ENCODE data around the gene STOX2.

STOX2 gene

GRCh38 chr4:184016759-184017668 is 111.9 kb downstream of the STOX2 start:
- Histone ChIP-seq H3K27ac (no peak overlapping the region), H3K36me3 (no peaks in the 10 kb centered on the region), H3K27me3 (no peaks in the 10 kb centered on the region), H3K4me1 (no peaks in the 10 kb centered on the region), H3K4me3 (no peak overlapping the region), H3K9me3 (no peaks in the 10 kb centered on the region)
- TF ChIP-seq, protein P1, sequence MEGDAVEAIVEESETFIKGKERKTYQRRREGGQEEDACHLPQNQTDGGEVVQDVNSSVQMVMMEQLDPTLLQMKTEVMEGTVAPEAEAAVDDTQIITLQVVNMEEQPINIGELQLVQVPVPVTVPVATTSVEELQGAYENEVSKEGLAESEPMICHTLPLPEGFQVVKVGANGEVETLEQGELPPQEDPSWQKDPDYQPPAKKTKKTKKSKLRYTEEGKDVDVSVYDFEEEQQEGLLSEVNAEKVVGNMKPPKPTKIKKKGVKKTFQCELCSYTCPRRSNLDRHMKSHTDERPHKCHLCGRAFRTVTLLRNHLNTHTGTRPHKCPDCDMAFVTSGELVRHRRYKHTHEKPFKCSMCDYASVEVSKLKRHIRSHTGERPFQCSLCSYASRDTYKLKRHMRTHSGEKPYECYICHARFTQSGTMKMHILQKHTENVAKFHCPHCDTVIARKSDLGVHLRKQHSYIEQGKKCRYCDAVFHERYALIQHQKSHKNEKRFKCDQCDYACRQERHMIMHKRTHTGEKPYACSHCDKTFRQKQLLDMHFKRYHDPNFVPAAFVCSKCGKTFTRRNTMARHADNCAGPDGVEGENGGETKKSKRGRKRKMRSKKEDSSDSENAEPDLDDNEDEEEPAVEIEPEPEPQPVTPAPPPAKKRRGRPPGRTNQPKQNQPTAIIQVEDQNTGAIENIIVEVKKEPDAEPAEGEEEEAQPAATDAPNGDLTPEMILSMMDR (IDR thresholded peaks at IDR 0.05) = no peak
- intact Hi-C loops (cut with DNase I; ENCODE audit: low total_unique reads) = no loop called here
- DNase-seq = no peak

DNA sequence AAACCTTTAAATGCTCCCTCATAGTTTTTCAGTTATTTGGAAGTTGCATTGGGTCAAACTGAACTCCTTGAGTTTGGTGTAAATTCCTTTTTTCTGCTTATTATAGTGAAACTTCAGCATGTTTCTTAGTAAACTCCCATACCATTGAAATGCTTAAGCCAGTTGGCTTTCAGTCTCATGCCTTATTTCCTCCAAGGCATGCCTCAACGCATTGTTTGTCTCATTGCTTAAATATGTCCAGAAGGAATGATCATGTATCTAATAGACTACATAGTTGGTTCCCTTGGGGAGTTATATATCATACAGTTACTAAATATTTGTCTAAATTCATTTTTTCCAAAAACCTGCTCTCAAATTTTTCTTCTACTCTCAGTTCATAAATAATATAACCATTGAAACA is 114.0 kb downstream of the STOX2 start:
- no peak overlapping the region for H3K27ac ChIP-seq
- intact Hi-C loops (cut with DNase I; ENCODE audit: low total_unique reads) = no loop called here
- no peak overlapping the region for H3K4me3 ChIP-seq
- H3K27me3 ChIP-seq = no peaks in the 10 kb centered on the region
- H3K36me3 ChIP-seq = no peaks in the 10 kb centered on the region
- H3K9me3 ChIP-seq = no peaks in the 10 kb centered on the region
- H3K4me1 ChIP-seq = no peaks in the 10 kb centered on the region
- DNase-seq = no peak
- TF ChIP-seq, protein P1 (IDR thresholded peaks at IDR 0.05) = no peak

DNA sequence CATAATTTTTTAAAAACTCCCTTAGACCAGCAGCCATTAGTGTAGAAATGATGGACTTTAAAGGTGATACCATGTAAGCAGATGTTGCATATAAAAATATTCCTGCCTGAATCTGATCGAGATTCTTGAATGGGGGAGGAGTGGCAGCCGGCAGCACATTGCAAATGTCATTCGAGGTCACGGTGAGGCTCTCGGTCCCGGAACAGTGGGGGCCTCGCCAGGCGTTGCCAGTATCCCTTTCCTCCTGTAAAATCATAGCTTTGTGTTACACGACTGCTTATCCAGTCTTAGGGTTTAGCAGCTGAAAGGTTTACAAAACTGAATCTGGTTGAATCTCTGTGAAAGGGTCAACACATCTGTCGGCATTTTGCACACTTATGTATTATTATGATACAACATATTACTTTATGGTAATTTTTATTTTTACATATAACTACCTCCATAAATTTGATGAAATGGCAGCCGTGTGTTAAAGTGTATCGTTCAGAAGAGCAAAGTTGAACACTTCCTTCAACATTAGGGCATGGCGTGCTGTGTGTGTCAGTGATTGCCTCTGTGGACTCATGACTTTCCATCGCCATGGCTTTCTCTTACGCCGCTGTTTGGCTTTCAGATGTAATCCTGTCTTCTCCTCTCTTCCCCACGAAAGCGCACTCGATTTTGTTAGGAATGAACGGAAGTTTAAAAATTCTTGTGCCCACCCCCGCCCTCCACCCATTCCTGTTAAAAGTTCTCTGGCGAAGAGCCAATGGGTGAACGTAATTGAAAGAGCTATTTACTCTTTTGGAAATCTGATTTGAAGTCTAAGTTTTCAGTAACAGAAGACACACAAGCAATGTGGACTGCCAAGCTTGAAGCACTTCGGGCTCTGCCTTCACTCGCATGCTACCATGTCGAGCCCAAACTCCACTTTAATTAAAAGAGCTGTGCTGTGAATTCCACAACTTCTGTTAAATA is 114.8 kb downstream of the STOX2 start:
- DNase-seq = no peak
- intact Hi-C loops (cut with DNase I; ENCODE audit: low total_unique reads) = no loop called here
- H3K27ac ChIP-seq = no peak overlapping the region

GRCh38 chr4:184021389-184021788 is 116.3 kb downstream of the STOX2 start:
- Histone ChIP-seq H3K4me1 (no peaks in the 10 kb centered on the region), H3K36me3 (no peaks in the 10 kb centered on the region), H3K27me3 (no peaks in the 10 kb centered on the region), H3K4me3 (no peak overlapping the region), H3K27ac (no peak overlapping the region), H3K9me3 (no peaks in the 10 kb centered on the region)
- TF ChIP-seq, protein P1 (IDR thresholded peaks at IDR 0.05) = no peak
- DNase-seq = no peak
- intact Hi-C loops (cut with DNase I; ENCODE audit: low total_unique reads) = no loop called here

More for the DNA sequence above, 114.8 kb downstream of the STOX2 start:
- TF ChIP-seq, protein P1 (IDR thresholded peaks at IDR 0.05) = no peak
- Histone ChIP-seq H3K9me3 (no peaks in the 10 kb centered on the region), H3K4me1 (no peaks in the 10 kb centered on the region), H3K27me3 (no peaks in the 10 kb centered on the region), H3K4me3 (no peak overlapping the region), H3K36me3 (no peaks in the 10 kb centered on the region)

- intact Hi-C loops (cut with DNase I; ENCODE audit: low total_unique reads) = no loop called here
- TF ChIP-seq, protein P1 (IDR thresholded peaks at IDR 0.05) = no peak
- Histone ChIP-seq H3K27me3 (no peaks in the 10 kb centered on the region), H3K27ac (no peak overlapping the region), H3K9me3 (no peaks in the 10 kb centered on the region), H3K4me1 (no peaks in the 10 kb centered on the region), H3K36me3 (no peaks in the 10 kb centered on the region), H3K4me3 (no peak overlapping the region)
- no peak for DNase-seq
Measured at GRCh38 chr4:184022679-184023383, 117.7 kb downstream of the STOX2 start.

Measured in tibial artery (tissue), 4 donors.